ENCODE measurements around the gene NOC3L.
"Not testable (repeated sequence)": the region's sequence is repeated elsewhere in the genome, so short reads cannot be mapped to it uniquely, and the experiment has no call there.

The NOC3L gene

GRCh38 chr10:94362360-94363250 is at the start of gene NOC3L:
Gene NOC3L (minus strand): TSS chr10:94362939. CDS start chr10:94362838, 101 bp downstream.
- DNase-seq, result peak; percentile 84

GRCh38 chr10:94412449-94412848 is 49.7 kb upstream of the NOC3L start:
- no peak for DNase-seq

DNA sequence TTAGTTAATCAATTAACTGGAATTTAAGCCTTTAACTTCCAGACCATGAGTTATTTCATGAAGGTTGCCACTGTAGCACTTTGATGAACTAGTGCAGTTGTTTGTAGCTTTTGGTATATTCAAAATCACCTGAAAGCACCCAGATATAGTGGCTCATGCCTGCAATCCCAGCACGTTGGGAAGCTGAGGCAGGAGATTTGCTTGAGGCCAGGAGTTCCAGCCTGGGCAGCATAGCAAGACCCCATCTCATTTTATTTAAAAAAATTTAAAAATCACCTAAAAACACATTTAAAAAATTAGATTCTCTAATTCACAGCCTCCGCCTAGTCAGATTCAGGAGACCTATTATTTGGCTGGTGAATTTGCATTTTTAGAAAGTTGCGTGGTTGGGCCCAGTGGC is 48.6 kb upstream of the NOC3L start:
- DNase-seq, result no peak

DNA sequence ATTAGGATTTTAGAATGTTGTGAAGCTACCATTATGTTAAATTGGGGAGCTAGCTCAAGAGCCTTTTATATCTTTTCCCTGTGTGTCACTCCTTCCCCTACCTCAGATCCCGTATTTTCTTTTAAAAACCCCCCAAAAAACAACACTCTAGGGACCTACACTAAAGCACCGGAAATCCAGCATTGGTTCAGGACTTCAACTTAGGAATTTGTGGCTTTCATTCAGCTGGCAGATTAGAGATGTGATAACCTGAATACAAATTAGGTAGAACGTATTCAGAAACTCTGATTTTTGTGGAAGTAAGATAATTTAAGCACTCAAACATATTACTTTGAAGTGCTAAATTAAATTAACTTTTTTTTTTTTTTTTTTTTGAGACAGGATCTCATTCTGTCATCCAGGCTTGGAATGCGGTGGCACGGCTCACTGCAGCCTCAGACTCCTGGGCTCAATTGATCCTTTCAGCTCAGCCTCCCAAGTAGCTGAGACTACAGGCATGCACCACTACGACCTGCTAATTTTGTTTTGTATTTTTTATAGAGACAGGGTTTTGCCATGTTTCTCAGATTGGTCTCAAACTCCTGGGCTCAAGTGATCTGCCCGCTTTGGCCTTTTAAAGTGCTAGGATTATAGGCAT is 46.4 kb upstream of the NOC3L start:
- DNase-seq, result no peak

DNA sequence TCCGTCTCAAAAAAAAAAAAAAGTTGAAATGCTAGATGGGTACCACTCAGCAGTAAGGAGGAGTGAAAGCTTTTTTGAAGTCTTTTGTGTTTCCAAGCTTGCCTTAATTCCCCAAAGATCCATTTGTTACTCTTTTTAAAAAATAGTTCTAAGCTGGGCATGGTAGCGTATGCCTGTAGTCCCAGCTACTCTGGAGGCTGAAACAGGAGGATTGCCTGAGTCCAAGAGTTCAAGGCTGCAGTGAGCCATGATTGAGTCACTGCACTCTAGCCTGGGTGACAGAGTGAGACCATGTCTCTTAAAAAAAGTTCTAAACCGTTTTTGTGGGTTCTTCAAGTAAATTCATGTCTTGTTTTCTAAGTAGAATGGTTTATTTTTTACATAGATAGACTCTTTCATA is 44.9 kb upstream of the NOC3L start:
- no peak for DNase-seq

- no peak for DNase-seq
Measured at GRCh38 chr10:94405406-94405805, 42.7 kb upstream of the NOC3L start.

DNA sequence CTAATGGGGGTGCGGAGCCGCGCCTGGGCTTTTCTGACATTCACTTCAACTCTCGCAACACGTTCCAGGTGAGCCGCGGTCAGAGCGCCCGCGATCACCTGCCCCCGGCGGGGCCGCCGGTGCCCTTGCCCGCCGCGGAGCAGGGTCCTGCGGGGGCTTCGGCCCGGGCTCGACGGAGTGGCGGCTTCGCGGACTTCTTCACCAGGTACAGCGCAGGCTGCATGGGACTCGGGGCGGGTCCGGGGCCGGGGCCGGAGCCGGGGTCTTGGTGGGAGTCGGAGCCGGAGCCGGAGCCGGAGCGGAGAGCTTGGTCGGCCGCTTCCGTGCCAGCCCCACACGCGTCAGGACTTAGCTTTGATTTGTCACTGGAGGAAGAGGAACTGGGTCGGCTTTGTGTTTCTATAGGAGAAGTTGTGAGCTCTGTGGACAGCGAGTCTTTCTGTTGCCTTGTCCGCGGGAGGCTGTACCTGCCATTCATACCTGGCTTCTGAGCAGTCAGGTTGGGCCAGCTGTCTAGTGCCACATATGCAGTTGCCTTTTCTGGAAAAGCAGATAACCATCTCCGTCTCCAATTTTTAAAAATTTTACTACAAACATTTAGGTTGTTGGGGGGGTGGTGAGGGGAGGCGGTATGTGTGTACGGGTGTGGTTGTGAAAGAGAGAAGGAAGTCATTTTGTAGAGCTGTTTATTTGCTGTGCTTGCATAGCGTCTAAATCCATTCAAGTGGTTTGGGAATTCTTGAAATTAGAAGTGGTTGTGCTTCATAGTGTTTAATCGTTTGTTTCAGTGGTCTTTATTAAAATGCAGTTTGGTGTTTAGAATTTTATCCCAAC is 40.9 kb upstream of the NOC3L start:
- no peak for DNase-seq

DNA sequence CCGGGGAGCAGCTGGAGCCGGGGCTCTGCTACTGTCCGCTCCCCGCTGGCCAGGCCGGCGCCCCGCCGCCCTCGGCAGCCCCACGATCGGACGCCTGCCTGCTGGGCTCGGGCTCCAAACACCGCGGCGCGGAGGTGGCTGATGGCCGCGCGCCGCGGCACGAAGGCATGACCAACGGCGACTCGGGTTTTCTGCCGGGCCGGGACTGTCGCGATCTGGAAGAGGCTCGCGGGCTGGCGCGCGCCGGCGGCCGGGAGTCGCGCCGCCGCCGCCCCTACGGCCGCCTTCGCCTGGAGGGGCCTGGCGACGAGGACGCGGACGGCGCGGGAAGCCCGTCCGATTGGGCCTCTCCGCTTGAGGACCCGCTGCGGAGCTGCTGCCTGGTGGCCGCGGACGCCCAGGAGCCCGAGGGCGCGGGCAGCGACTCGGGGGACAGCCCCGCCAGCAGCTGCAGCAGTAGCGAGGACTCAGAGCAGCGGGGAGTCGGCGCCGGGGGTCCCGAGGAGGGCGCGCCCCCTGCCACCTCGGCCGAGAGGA is 40.2 kb upstream of the NOC3L start:
- no peak for DNase-seq

DNA sequence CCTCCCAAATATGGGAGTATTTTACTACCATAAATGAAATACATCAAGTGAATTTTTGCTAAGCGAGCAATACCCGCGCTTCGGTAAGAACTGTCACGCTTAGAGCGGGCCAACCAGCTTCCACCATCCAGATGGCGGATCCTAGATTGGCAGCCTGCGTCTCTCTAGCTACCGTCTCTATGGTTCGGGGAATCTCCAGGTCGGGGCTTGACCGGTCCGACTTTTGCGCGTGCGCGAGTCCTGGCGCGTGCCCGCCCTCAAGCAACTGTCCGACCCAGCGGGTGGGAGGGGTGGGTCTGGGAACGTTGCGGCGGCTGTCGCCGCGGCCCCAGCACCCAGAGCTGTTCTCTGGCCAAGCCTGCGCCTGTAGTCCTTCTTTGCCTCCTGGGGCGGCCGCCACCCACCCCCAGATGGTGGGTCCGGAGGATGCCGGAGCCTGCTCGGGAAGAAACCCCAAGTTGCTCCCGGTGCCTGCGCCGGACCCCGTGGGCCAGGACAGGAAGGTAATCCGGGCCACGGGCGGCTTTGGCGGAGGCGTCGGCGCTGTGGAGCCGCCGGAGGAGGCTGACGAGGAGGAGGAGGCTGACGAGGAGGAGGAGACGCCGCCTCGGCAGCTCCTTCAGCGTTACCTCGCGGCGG is 39.6 kb upstream of the NOC3L start, which contains the start of gene TBC1D12:
Gene TBC1D12, plus strand, starts transcription at position 338 of the 639 bp plus-strand sequence. Its CDS starts 73 bp downstream, at position 411.
- DNase-seq, result no peak

GRCh38 chr10:94398762-94399161 is 36.0 kb upstream of the NOC3L start:
- no peak for DNase-seq

DNA sequence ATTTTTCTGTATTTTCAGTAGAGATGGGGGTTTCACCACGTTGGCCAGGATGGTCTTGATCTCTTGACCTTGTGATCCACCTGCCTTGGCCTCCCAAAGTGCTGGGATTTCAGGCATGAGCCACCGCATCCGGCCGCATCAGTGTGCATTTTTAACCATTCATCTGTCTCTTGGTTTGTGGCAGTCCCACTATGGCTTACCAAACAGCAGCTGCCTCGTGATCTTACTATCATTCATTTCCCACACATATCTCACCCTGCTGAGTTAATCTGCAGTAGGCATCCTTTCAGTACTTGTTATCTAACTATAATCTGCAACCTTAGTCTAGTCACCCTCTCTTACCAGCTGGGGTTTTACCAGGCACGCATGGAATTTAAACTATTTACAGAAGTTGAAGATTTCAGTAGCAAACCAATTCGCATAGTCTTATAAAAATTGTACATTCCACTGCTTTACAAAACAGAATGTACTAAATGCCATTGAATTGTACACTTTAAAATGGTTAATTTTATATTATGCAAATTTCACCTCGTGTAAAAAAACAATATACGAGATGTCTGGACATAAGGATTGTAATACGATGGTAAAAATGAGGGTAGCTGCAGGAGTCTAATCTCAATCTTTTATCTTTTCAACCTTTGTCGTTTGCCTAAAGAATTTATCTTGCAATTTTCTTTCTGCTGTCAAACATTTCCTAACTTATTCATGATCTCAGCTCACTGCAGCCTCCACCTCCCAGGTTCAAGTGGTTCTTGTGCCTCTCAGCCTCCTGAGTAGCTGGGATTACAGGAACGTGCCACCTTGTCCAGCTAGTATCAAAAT is 35.0 kb upstream of the NOC3L start:
- no peak for DNase-seq

DNA sequence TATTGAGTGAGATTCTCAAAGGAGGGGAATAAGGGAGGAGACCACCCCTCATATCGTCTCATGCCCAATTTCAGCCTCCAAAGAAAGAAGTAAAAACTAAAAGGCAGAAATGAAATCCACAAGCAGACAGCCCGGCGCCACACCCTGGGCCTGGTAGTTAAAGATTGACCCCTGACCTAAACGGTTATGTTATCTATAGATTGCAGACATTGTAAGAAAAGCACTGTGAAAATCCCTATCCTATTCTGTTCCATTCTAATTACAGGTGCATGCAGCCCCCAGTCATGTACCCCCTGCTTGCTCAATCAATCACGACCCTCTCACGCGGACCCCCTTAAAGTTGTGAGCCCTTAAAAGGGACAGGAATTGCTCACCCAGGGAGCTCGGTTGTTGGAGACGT is 29.4 kb upstream of the NOC3L start:
- not testable (repeated sequence) for DNase-seq

DNA sequence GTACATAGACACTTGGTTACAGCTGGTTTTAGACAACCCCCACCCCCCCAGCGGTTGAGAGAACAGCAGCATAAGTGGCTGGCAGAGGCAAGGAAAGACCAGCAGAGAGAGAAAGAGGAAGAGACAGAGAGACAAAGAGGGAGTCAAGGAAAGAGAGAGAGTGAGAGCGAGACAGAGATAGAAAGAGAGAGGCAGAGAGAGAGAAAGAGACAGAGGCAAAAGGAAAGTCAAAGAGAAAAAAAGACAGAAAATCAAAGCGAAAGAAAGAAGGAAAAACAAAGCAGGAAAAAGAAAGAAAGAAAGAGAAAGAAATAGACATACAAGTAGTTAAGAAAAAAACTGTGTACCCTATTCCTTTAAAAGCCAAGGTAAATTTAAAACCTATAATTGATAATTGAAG is 23.0 kb upstream of the NOC3L start:
- not testable (repeated sequence) for DNase-seq

GRCh38 chr10:94383530-94383929 is 20.8 kb upstream of the NOC3L start:
- DNase-seq, result no peak

DNA sequence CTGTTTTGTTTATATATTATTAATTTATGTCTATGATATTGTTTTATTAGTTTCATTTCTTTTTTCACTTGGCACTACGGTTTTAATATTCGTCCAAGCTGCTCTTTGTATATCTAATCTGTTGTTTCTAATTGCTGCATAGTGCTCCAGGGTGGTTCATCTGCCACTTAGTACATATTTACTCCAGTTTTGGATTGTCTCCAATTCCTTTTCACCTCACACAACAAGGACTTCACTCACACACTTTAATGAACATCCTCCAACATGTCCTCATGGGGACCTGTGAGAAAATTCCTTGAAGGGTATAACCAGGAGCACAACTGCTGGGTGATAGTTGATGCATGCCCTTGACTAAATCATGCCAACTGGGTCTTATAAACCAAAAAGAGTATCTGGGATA is 14.1 kb upstream of the NOC3L start:
- no peak for DNase-seq

GRCh38 chr10:94375374-94375773 is 12.6 kb upstream of the NOC3L start:
- no peak for DNase-seq

GRCh38 chr10:94370501-94370900 is 7.8 kb upstream of the NOC3L start:
- no peak for DNase-seq

GRCh38 chr10:94366382-94366781 is 3.6 kb upstream of the NOC3L start:
- no peak for DNase-seq

GRCh38 chr10:94364482-94364881 is 1.7 kb upstream of the NOC3L start:
- DNase-seq, result no peak

DNA sequence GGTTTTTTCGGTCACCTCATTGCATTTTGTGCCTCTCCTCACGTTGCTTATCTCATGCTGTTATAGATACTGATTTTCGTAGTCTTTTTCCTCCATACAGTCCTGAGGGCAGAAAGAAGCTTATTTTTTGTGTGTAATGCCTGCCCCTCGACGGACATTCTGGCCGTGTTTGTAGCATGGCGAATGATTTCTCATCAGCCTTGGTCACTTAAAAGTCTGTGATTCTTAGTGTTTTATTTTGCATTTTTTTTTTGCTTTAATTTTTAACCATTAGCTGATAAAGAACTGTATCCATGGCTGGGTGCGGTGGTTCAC is 469 bp upstream of the NOC3L start:
- DNase-seq, result no peak

DNA sequence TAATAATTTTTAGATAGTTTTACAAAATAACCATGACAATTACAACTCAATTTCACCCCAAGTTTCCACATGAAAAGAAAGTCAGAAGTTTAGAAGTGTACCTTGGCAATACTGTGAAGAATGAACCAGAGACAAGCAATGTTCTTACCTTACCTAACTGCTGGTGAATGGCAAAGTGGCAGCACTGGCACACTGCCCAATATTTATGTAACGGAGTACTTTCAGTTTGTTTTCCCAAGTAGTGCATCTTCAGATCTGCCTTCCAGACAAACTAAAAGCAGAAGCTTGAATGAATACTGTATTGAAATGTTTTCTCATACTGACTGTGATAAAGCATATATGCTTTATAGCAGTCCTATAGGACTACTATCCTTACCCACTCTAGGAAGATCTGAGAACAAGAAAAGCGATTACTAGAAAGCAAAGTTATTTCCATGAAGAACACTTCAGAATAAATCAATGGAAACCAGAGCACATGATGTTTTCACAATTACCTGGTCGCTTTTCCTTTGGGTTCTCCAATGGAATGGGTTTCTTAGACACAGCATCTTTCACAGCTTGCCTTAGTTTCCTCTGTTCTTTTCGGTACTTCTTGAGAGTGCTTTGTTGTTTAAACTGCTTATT is 1.5 kb downstream of the NOC3L start:
- no peak for DNase-seq

Data from NK-92 treated with Interleukin-12 subunit alpha and Interleukin-12 subunit beta, amount 100 ng/mL, for 24 hours (cell line).